Cerebellar nuclear complex (tissue), 1 donor: Measurements from ENCODE around the gene ASTN2.
A peak's percentile ranks its signal among the peaks of the same experiment; 100 is the strongest.

Experiments used
- DNase-seq, 2 experiments: peaks; one replicate each; lab custom pipeline; 2025; lab: John Stamatoyannopoulos, UW

ASTN2 gene

GRCh38 chr9:117368684-117369230 lies 46.1 kb downstream of the ASTN2 start:
- no peak for DNase-seq

DNA sequence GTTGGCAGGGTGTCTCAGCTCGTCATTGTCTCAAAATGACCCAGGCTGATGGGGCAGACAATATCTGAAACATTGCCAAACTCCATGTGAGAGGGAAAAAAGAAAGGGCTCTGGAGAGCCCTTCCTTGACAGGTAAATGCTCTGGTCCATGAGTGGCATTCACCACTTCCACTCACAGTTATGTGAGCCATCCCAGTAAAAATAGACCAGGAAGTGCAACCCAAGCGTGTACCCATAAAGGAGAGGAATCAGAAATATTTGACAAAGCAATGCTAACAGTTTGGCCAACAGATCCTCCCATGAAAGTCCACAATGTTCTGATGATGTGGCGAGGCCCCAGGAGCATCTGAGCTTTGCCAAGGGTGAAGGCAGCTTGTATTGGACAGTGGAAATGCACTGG lies 49.4 kb downstream of the ASTN2 start:
- no peak for DNase-seq

DNA sequence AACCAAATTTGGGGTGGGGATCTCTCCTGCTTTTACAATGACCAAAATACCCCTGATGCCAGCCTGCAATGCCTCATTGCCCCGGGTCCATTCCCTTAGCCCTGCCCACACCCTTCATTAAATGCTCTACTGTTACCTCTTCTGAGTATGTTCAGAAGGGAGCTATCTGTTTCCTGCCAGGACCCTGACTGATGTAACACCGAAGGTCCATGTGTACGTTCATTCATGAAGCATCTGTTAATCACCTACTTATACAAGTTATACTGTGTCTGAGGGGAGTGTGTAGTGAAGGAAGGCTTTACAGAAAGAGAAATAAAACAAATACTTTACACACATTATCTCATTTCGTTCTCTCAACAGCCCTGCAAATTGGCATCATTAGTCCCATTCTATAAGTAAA lies 51.9 kb downstream of the ASTN2 start:
- no peak for DNase-seq

GRCh38 chr9:117359910-117360309 lies 54.9 kb downstream of the ASTN2 start:
- DNase-seq = no peak

GRCh38 chr9:117355542-117355941 lies 59.3 kb downstream of the ASTN2 start:
- no peak for DNase-seq

DNA sequence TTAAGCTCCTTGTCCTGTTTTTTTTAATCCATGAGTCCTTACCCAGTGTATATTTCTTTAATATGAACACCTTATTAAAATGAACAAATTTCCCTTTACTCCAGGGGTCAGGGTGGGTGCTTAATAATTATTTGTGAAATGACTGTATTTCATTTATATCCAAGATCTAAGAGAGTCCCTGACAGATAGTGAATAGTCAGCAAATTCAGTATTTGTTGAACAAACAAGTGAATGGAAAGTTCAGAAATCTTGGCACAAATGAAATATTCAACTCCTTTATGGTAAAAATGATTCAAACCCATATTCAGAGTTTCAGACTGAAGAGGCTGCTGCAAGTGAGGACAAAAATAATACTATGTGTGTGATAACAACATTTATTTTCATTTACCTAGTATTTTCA lies 59.9 kb downstream of the ASTN2 start:
- DNase-seq = no peak

DNA sequence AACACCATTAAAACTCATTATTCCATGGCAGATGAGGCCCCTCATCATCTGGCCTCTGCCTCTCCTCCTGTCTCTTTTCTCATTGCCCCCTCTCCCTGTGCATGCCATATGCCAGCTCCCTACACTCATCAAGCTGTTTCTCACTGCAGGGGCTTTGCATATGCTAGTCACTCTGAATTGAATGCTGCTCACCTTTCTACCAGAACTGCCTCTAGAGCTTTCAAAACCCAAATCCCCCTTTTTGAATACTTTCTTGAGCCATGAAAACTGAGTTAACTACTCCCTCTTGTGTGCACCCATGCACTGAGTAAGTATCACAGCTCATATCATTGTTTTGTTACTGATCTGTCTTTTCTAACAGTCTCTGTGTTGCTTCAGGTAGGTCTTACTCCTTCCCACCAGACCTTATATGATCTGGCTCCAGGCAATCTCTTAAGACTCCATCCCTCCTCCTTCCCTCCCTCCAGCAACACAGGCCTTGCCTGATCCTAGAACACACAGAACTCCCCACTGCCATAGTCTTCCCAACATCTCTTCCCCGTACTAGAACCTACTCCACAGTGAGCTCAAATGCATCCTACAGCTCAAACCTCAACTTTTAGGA lies 60.5 kb downstream of the ASTN2 start:
- DNase-seq = no peak

DNA sequence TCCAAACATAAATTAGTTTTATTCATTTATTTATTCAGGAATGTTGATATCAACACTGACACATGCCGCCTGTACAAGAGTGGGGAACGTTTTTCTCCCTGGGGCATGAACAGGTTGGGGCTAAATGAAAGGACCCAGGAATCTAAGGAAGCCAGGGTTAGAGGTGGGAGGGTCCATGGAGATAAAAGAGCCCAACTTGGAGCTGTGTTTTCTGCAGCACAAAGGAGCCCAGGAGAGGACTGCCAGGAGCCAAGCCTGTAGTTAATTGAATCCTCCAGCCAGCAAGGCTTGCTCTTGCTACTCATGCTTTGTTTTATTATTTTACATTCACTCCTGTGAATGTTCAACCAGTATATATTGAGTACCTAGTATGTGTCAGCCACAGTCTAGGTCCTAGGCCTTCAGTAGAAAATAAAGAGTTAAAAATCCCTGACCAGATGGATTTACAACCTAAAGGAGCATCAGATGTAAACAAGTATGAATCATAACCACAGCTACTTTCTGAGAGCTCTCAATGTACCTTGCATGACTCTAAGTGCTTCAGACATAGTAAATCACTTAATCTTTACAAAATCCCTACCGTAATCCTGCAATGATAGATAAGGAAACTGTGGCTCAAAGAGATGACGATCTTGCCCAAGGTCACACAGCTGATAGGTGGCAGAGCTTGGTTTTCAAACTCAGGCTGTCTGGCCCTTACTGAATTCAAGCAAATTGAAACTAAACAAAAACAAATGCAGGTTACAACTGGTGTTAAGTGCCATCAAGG lies 69.8 kb downstream of the ASTN2 start:
- no peak for DNase-seq

DNA sequence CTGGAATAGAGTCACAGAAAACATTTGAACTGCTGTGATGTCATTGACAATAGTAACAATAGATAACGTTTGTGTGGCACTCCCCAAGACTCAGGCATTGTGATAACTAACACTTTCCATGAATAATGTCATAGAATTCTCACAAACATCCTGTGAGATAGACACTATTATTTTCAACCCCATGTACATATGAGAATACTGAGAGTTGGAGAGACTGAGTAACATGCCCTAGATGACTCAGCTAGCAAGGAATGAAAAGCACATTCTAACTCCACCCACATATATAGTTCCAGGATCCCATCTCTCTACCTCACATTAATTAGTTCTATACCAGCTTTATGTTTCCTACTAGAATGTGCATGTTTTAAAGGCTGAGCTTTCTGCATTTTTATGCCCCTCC lies 71.4 kb downstream of the ASTN2 start:
- no peak for DNase-seq

DNA sequence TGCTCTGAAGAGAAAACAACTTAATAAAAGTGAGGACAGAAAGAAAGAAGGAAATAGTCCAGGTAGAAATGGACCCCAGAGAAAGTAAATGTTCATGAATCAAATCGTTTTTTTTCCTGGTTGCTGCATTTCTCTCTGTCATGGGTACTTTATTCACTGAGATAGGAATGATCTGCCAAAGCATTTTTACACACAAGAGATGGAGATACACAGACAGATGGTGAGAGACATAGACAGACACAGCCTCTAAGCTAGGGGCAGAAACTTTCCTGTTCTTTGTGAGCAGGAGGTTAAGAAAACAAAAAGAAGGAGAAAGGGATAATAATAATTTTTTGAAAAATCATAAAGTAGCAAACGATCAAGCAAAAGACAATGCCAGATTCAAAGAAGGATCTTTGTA lies 73.7 kb downstream of the ASTN2 start:
- DNase-seq = no peak

GRCh38 chr9:117340422-117340821 lies 74.4 kb downstream of the ASTN2 start:
- no peak for DNase-seq

GRCh38 chr9:117335837-117336433 lies 78.9 kb downstream of the ASTN2 start:
- DNase-seq = no peak

DNA sequence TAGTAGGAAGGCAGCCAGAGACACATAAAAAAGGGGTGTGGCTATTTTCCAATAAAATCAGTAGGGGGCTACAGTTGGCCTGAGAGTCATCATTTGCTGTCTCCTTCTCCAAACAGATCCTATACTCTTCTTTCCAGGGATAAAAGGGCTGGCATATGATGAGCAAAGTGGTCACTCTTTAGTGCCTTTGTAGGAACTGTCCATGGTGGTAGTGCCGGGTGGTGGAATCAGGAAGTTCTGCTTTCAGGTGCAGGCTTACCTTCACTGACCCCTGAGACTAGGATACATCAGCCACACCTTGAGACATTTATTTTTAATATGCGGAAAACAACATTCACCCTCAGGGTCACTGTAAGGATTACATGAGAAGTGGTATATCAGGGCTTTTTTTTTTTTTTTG lies 80.8 kb downstream of the ASTN2 start:
- DNase-seq = no peak

DNA sequence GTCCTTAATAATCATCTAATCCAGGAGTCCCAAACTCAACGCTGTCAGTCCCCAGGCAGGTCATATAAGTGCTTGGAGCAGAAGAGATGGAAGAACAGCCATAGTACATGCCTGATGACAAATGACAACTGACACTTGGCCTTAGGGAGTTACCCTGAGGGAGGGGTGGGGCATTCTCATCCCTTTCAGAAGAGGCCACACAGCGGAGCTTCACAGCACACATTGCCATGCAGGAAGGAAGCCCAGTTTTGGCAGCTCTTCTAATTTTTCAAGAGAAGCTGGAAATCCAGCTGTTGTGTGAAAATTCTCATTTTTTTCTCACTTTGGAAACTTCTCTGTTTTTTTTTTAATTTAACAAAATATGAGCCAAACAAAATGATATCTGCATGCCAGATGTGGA lies 89.0 kb downstream of the ASTN2 start:
- no peak for DNase-seq

GRCh38 chr9:117325110-117325731 lies 89.6 kb downstream of the ASTN2 start:
- no peak for DNase-seq

GRCh38 chr9:117323390-117323789 lies 91.5 kb downstream of the ASTN2 start:
- no peak for DNase-seq

GRCh38 chr9:117317192-117317591 lies 97.7 kb downstream of the ASTN2 start:
- no peak for DNase-seq

DNA sequence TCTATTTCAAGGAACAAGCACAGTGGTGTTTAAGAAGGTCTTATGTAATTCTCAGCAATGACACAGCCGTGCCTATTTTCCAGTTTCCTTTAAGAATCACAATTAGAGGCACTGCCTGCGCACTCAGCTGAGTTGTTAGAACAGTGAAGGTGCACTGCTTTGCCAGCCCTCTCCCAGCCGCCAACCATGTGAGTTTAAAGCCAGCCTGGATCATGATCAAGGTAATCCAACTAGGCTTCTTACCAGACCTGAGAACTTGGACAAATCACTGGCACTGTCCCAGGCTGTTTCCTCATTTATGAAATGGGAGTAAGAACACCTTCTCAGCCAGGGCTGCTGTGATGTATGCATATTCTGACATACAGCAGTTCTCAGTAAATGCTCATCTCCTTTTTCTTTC lies 99.6 kb downstream of the ASTN2 start:
- DNase-seq = peak in 1 of 2 experiments; percentile 9

DNA sequence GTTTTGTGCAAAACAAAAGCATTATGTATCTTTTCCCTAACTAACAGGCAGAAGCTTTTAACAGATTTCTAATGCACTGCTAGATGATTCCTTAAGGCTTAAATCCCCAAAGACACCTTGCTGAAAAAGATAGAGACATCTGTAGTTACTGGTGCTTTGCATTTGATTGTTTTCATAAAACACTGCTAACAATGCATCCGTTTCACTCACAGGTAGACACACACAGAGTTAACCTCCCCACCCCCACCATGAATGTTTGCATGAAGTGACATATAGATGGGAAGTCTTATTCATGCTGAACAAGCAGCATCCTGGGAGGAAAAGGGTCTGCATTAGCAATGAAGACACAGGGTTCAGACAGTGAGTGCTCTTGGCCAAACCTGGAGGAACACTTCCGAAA lies 100.9 kb downstream of the ASTN2 start:
- DNase-seq = no peak

GRCh38 chr9:117307701-117308100 lies 107.2 kb downstream of the ASTN2 start:
- DNase-seq = no peak

DNA sequence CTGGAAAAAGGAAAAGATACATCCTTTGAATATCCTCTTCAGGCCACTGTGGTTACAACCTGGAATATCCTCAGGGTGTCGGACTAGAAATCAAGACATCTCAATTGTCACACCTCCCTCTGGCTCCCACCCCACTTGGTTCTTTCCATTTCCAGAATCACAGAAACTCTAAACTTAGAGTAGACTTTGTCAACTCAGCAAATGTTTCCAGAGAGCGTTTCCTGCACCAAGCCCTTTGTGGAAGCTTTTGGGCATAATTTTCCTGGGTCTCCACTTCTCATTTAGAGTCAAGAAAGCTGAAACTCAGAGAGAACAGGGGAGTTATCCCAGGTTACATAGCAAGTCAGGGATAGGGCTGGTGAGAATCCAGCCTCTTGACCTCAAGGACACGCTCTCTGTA lies 108.8 kb downstream of the ASTN2 start:
- DNase-seq = no peak

DNA sequence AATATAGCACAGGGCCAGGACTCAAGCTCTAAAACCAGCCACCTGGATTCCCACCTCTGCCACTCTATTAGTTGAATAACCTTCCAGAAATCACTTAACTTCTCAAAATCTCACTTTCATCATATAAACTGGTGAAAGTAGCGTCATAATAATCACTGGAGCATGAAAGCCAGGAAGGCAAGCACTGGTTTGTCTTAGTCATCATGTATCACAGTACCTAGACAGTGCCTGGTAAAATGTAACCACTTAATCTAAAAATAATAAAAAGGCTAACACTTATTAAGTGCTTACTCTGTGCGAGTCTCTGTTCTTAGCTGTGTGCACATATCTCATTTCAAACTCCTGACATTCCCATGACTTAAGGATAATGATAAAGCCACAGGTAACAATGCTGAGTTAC lies 109.4 kb downstream of the ASTN2 start:
- DNase-seq = no peak

- DNase-seq = no peak
Measured at GRCh38 chr9:117304549-117304948, 110.3 kb downstream of the ASTN2 start.
